GM12892 (cell line): ENCODE measurements around the gene GLIPR1L2.

Source experiments
- POLR2A ChIP-seq: IDR thresholded peaks from 2 replicates; pipeline ENCODE4 v1.6.1; 2011; ENCODE audit warnings: low read depth, low read length, control low read depth
- POLR2AphosphoS5 ChIP-seq: IDR thresholded peaks from 2 replicates; pipeline ENCODE4 v1.6.1; 2011; ENCODE audit warnings: low read depth, low read length, control low read depth
- TAF1 ChIP-seq: IDR thresholded peaks from 2 replicates; pipeline ENCODE4 v1.6.1; 2011; ENCODE audit warnings: low read depth, mild to moderate bottlenecking, control low read depth, low read length, borderline replicate concordance

- TF ChIP-seq POLR2A (no peak), POLR2AphosphoS5 (no peak), TAF1 (no peak)
Measured at GRCh38 chr12:75390156-75390898, 562 bp upstream of the GLIPR1L2 start.
